ENCODE results near the gene RGL1. TPM values are rescaled to one million over a fixed set of nuclear protein-coding genes. Genes with fewer than 3 reads are reported as not detected.

The RGL1 gene
- polyA plus RNA-seq, 4 donors, result 47.4 to 59.6 (median 52.7) TPM

- no peak for DNase-seq (ENCODE audit: low read depth in 4 of 4, low spot score in 3 of 4)
Observed at GRCh38 chr1:183817576-183818288, 12.8 kb downstream of the RGL1 start.

- DNase-seq (ENCODE audit: low read depth in 4 of 4, low spot score in 3 of 4), result no peak
Observed at GRCh38 chr1:183819059-183819458, 14.1 kb downstream of the RGL1 start.

- no peak for DNase-seq (ENCODE audit: low read depth in 4 of 4, low spot score in 3 of 4)
Observed at GRCh38 chr1:183821309-183821888, 16.5 kb downstream of the RGL1 start.

- no peak for DNase-seq (ENCODE audit: low read depth in 4 of 4, low spot score in 3 of 4)
Observed at GRCh38 chr1:183821889-183822611, 17.1 kb downstream of the RGL1 start.

- DNase-seq (ENCODE audit: low read depth in 4 of 4, low spot score in 3 of 4), result no peak
Observed at GRCh38 chr1:183824291-183824690, 19.4 kb downstream of the RGL1 start.

GRCh38 chr1:183827801-183828200 is 22.9 kb downstream of the RGL1 start:
- DNase-seq (ENCODE audit: low read depth in 4 of 4, low spot score in 3 of 4), result no peak

- DNase-seq (ENCODE audit: low read depth in 4 of 4, low spot score in 3 of 4), result no peak
Observed at GRCh38 chr1:183830389-183830788, 25.5 kb downstream of the RGL1 start.

GRCh38 chr1:183831311-183831710 is 26.4 kb downstream of the RGL1 start:
- DNase-seq (ENCODE audit: low read depth in 4 of 4, low spot score in 3 of 4), result no peak

GRCh38 chr1:183832459-183832858 is 27.5 kb downstream of the RGL1 start:
- DNase-seq (ENCODE audit: low read depth in 4 of 4, low spot score in 3 of 4), result no peak

- no peak for DNase-seq (ENCODE audit: low read depth in 4 of 4, low spot score in 3 of 4)
Observed at GRCh38 chr1:183834568-183834967, 29.6 kb downstream of the RGL1 start.

- no peak for DNase-seq (ENCODE audit: low read depth in 4 of 4, low spot score in 3 of 4)
Observed at GRCh38 chr1:183836598-183836997, 31.7 kb downstream of the RGL1 start.

- no peak for DNase-seq (ENCODE audit: low read depth in 4 of 4, low spot score in 3 of 4)
Observed at GRCh38 chr1:183837062-183837461, 32.1 kb downstream of the RGL1 start.

- no peak for DNase-seq (ENCODE audit: low read depth in 4 of 4, low spot score in 3 of 4)
Observed at GRCh38 chr1:183838221-183838620, 33.3 kb downstream of the RGL1 start.

GRCh38 chr1:183840140-183840539 is 35.2 kb downstream of the RGL1 start:
- DNase-seq (ENCODE audit: low read depth in 4 of 4, low spot score in 3 of 4), result no peak

- DNase-seq (ENCODE audit: low read depth in 4 of 4, low spot score in 3 of 4), result no peak
Observed at GRCh38 chr1:183841550-183841949, 36.6 kb downstream of the RGL1 start.

GRCh38 chr1:183841950-183842794 is 37.3 kb downstream of the RGL1 start:
- peak; percentile 49 to 69 (median 57) for DNase-seq (ENCODE audit: low read depth in 4 of 4, low spot score in 3 of 4)

GRCh38 chr1:183842795-183843144 is 37.9 kb downstream of the RGL1 start:
- no peak for DNase-seq (ENCODE audit: low read depth in 4 of 4, low spot score in 3 of 4)

GRCh38 chr1:183844806-183845205 is 39.9 kb downstream of the RGL1 start:
- no peak for DNase-seq (ENCODE audit: low read depth in 4 of 4, low spot score in 3 of 4)

- no peak for DNase-seq (ENCODE audit: low read depth in 4 of 4, low spot score in 3 of 4)
Observed at GRCh38 chr1:183845681-183846080, 40.8 kb downstream of the RGL1 start.

- no peak for DNase-seq (ENCODE audit: low read depth in 4 of 4, low spot score in 3 of 4)
Observed at GRCh38 chr1:183847641-183848040, 42.7 kb downstream of the RGL1 start.

GRCh38 chr1:183850852-183851251 is 45.9 kb downstream of the RGL1 start:
- DNase-seq (ENCODE audit: low read depth in 4 of 4, low spot score in 3 of 4), result no peak

Data from right renal pelvis (tissue), 4 donors.